ENCODE data around the gene KARS1.

DNA sequence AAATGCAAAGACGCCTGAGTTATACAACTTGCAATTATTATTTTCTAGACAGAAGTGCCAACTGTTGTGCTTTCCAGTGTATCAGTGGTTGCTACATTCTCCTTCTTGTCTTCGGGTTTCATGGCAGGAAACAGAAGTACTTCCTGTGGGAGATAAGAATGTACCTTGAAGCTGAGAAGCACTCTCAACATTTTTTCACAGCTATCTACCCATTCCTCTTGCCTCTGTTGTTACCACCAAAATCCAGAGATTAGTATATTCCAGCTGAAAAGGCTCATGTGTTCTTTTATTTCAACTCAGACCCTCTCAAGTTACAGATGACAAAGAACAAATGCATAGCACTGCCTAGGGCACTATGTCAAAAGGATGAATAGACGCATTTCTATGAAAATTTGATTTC, 19.6 kb downstream of the KARS1 start:
- TF ChIP-seq GATA1 (IDR thresholded peaks at IDR 0.05; ENCODE audit: low read depth, low read length), result no peak
- no peak for TF ChIP-seq POLR2A (IDR thresholded peaks at IDR 0.05; ENCODE audit: low read length)
